ENCODE results near the gene WWC2. TPM values are rescaled to one million over a fixed set of nuclear protein-coding genes. Genes with fewer than 3 reads are reported as not detected.
"Not testable (repeated sequence)": the region's sequence is repeated elsewhere in the genome, so short reads cannot be mapped to it uniquely, and the experiment has no call there.

WWC2 gene
- total RNA-seq, 2 experiments from 2014 or later: 0.91 to 1.2 TPM

DNA sequence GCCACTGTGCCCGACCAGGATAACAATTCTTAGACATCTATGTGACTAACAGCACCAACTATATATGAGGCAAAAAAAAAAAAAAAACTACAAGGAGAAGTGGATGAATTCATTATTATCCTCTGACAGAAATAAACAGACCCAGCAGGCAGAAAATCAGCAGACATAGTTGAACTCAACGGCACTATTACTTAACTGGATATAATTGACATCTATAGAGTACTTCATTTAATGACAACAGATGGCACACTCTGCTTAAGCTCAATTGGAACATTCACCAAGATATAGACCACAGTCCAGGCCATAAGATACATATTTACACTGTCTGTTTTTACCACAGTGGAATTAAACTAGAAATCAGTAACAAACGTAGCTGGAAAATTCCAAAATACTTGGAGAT is 207.8 kb downstream of the WWC2 start:
- POLR2A ChIA-PET: no interaction called here
- Mint-ChIP-seq H3K27me3 (peaks cover 13% of the 10 kb centered on the region), H3K9me3 (no peaks in the 10 kb centered on the region), H3K4me3 (no peak overlapping the region), H3K4me1 (no peaks in the 10 kb centered on the region), H3K36me3 (no peaks in the 10 kb centered on the region), H3K27ac (no peak overlapping the region)
- ATAC-seq (ENCODE audit: low read depth) (no peak), DNase-seq (no peak)

DNA sequence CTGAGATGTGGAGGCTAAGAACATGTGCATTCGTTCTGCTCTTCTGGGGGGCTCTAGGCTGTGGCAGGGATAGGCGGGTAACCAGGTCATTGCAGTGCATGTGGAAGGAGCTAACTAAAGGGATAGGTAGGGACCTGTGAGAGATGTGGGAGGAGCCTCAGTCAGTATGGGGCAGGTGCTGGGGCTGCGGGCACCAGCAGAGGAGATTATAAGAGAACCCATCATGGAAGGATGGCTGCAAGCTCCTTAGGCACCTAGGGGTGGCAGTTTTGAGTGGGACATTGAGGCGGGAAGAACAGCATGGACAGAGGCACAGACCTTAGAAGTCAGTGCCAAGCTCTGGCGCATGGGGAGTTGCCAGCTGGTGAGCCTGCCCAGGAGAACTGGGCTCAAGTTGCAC is 213.8 kb downstream of the WWC2 start:
- no peak overlapping the region for H3K4me3 Mint-ChIP-seq
- no peaks in the 10 kb centered on the region for H3K9me3 Mint-ChIP-seq
- H3K27me3 Mint-ChIP-seq: peaks cover 12% of the 10 kb centered on the region
- no peak overlapping the region for H3K27ac Mint-ChIP-seq
- H3K36me3 Mint-ChIP-seq: no peaks in the 10 kb centered on the region
- POLR2A ChIA-PET: no interaction called here
- H3K4me1 Mint-ChIP-seq: no peaks in the 10 kb centered on the region
- no peak for ATAC-seq (ENCODE audit: low read depth)
- DNase-seq: no peak

DNA sequence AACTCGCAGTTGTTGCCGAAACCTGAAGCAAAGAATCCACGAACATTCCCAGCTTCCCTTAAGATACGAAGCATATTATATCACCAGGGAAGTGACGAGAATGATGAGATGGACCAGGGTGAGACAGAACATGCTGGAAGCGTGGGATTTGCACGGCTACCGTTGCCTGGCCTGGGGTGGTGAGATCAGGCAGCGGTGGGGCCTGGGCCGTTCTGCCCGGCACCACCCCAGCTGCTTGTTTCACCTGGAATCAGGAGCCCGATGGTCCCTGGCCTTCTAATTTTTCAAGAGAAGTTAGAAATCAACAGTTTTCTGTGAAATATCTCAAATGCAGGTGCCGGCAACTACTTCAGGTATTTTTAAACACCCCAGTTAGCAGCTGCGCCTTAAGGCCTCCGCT is 215.3 kb downstream of the WWC2 start:
- POLR2A ChIA-PET: no interaction called here
- Mint-ChIP-seq H3K36me3 (no peaks in the 10 kb centered on the region), H3K4me3 (no peak overlapping the region), H3K4me1 (no peaks in the 10 kb centered on the region), H3K27me3 (peaks cover 18% of the 10 kb centered on the region), H3K9me3 (no peaks in the 10 kb centered on the region), H3K27ac (no peak overlapping the region)
- DNase-seq: no peak
- ATAC-seq (ENCODE audit: low read depth): no peak

GRCh38 chr4:183314806-183315205 is 215.7 kb downstream of the WWC2 start:
- H3K36me3 Mint-ChIP-seq: no peaks in the 10 kb centered on the region
- no peaks in the 10 kb centered on the region for H3K4me1 Mint-ChIP-seq
- ATAC-seq (ENCODE audit: low read depth) (no peak), DNase-seq (no peak)
- no peaks in the 10 kb centered on the region for H3K9me3 Mint-ChIP-seq
- H3K27me3 Mint-ChIP-seq: peaks cover 18% of the 10 kb centered on the region
- no peak overlapping the region for H3K4me3 Mint-ChIP-seq
- H3K27ac Mint-ChIP-seq: no peak overlapping the region
- POLR2A ChIA-PET: no interaction called here

DNA sequence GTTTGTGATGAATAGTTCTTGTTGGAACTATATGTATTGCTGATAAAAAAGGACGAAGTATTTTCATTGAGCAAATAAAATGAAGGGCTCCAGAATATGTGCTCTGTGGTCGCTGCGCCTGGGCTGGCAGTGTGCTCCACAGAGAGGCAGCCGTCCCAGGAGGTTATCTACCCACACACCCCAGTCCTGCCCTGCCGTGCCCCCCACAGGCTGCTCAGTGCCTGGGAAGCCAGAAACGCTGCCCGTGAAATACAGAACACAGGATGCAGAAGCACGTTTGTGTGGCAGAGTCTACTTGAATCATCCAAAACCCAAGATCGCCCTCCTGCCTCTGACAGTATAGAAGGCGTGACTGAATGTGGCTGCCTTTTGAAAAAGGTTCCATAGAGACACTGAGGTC is 219.6 kb downstream of the WWC2 start:
- Mint-ChIP-seq H3K27me3 (peaks cover 12% of the 10 kb centered on the region), H3K27ac (no peak overlapping the region), H3K4me3 (no peak overlapping the region), H3K9me3 (no peaks in the 10 kb centered on the region), H3K36me3 (no peaks in the 10 kb centered on the region), H3K4me1 (peaks cover 18% of the 10 kb centered on the region)
- POLR2A ChIA-PET: no interaction called here
- DNase-seq: no peak
- ATAC-seq (ENCODE audit: low read depth): no peak

GRCh38 chr4:183320211-183321059 is 221.4 kb downstream of the WWC2 start, which contains the start of gene CLDN22:
Gene CLDN22 (minus strand): TSS chr4:183320276. CDS start chr4:183320218, 58 bp downstream.
- POLR2A ChIA-PET: interaction anchor here (0.5 kb wide), 1 partner anchor 420 kb away, joined by 4 read pairs; no protein-coding TSS in a partner anchor
- H3K27ac Mint-ChIP-seq: peak within 1 kb of the TSS; percentile 74
- no peak for DNase-seq
- H3K4me1 Mint-ChIP-seq: peaks cover 18% of the 10 kb centered on the region
- H3K27me3 Mint-ChIP-seq: peaks cover 11% of the 10 kb centered on the region
- no peak for ATAC-seq (ENCODE audit: low read depth)
- no peaks in the 10 kb centered on the region for H3K9me3 Mint-ChIP-seq
- H3K4me3 Mint-ChIP-seq: peak within 1 kb of the TSS; percentile 17
- no peaks in the 10 kb centered on the region for H3K36me3 Mint-ChIP-seq

- DNase-seq: no peak
- POLR2A ChIA-PET: interaction anchor here (0.5 kb wide), 1 partner anchor 421 kb away, joined by 4 read pairs; no protein-coding TSS in a partner anchor
- Mint-ChIP-seq H3K9me3 (no peaks in the 10 kb centered on the region), H3K27ac (peak overlapping the region; percentile 74), H3K27me3 (peaks cover 11% of the 10 kb centered on the region), H3K4me1 (peaks cover 18% of the 10 kb centered on the region), H3K4me3 (peak overlapping the region; percentile 39), H3K36me3 (no peaks in the 10 kb centered on the region)
- ATAC-seq (ENCODE audit: low read depth): peak; percentile 74
Measured at GRCh38 chr4:183321079-183321478, 222.0 kb downstream of the WWC2 start.

DNA sequence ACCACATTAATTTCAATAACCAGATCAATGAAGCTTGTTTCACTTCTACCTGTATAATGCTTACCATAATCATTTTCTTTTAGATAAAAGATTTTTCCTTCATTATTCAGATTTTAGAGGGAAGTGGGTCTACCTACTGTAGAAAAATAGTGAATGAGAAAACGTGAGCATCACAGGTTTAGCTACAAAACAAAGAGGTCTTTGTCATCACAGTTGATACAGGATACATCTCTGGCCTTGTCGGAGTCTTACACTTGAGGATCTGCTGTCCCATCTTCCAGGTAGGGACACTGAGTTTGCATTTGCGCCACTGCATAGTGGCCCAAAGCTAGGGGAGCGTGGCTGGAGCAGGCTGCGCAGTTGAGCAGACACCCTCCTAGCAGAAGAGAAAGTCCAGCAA is 222.5 kb downstream of the WWC2 start:
- Mint-ChIP-seq H3K4me3 (peak overlapping the region; percentile 39), H3K9me3 (no peaks in the 10 kb centered on the region), H3K27ac (peak overlapping the region; percentile 74), H3K36me3 (peaks cover 2% of the 10 kb centered on the region), H3K4me1 (peaks cover 18% of the 10 kb centered on the region), H3K27me3 (peaks cover 11% of the 10 kb centered on the region)
- ATAC-seq (ENCODE audit: low read depth): no peak
- no peak for DNase-seq
- POLR2A ChIA-PET: no interaction called here

DNA sequence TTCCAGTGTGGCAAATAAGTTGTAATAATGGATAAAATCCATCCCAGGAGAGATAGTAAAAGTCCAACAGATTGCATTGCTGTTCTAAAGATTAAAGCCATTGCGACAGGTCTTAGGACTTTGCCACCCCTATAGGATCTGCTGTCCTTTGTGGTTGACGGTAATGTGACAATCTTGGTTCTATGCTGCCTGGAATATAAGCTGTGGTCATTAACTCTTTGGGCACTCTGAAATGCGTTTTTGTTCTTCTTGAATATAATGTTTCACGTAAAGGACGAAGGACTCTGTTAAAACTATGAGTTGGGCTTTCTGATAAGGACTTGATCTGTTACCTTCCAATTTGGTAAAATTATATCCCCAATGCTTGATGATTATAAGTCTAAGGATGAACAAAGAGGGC is 223.3 kb downstream of the WWC2 start, which contains the start of gene CLDN24:
TSS of gene CLDN24 (minus strand) at position 101 of the 400 bp plus-strand sequence. CDS start at position 101, 0 bp downstream.
- H3K36me3 Mint-ChIP-seq: peaks cover 2% of the 10 kb centered on the region
- peak within 1 kb of the TSS; percentile 74 for H3K27ac Mint-ChIP-seq
- H3K27me3 Mint-ChIP-seq: peaks cover 11% of the 10 kb centered on the region
- no peaks in the 10 kb centered on the region for H3K9me3 Mint-ChIP-seq
- DNase-seq: no peak
- POLR2A ChIA-PET: no interaction called here
- peaks cover 18% of the 10 kb centered on the region for H3K4me1 Mint-ChIP-seq
- ATAC-seq (ENCODE audit: low read depth): no peak
- H3K4me3 Mint-ChIP-seq: peak within 1 kb of the TSS; percentile 39

GRCh38 chr4:183323295-183323694 is 224.2 kb downstream of the WWC2 start:
- Mint-ChIP-seq H3K9me3 (no peaks in the 10 kb centered on the region), H3K4me3 (no peak overlapping the region), H3K27ac (no peak overlapping the region), H3K36me3 (peaks cover 2% of the 10 kb centered on the region), H3K4me1 (peaks cover 18% of the 10 kb centered on the region), H3K27me3 (peaks cover 13% of the 10 kb centered on the region)
- POLR2A ChIA-PET: no interaction called here
- ATAC-seq (ENCODE audit: low read depth) (no peak), DNase-seq (no peak)

GRCh38 chr4:183324056-183324455 is 225.0 kb downstream of the WWC2 start:
- not testable (repeated sequence) for H3K27me3 Mint-ChIP-seq; H3K9me3 Mint-ChIP-seq; H3K4me3 Mint-ChIP-seq; H3K36me3 Mint-ChIP-seq; ATAC-seq (ENCODE audit: low read depth); DNase-seq; H3K27ac Mint-ChIP-seq
- peaks cover 18% of the 10 kb centered on the region for H3K4me1 Mint-ChIP-seq
- POLR2A ChIA-PET: interaction anchor here (1.1 kb wide), 1 partner anchor 120 kb away, joined by 3 read pairs; the partner anchor contains the start of gene CDKN2AIP

DNA sequence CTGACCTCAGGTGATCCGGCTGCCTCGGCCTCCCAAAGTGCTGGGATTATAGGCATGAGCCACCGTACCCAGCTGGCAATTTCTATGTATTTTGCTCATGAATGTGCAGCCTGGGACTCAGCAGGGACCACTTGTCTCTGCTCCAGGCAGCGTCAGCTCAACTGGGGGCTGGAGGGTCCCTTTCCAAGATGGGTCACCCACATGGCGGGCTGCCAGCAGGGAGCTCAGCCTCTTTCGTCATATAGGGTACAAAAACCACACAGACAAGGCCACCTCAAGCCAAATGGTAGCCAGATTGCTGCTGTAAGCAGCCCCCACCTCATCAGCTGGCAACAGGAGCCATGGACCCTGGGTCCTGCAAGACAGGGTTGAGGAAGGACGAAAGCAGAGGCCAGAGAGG is 225.6 kb downstream of the WWC2 start:
- peaks cover 2% of the 10 kb centered on the region for H3K36me3 Mint-ChIP-seq
- DNase-seq: no peak
- H3K4me1 Mint-ChIP-seq: peaks cover 18% of the 10 kb centered on the region
- POLR2A ChIA-PET: interaction anchor here (1.1 kb wide), 1 partner anchor 119 kb away, joined by 3 read pairs; the partner anchor contains the start of gene CDKN2AIP
- H3K9me3 Mint-ChIP-seq: peaks cover 2% of the 10 kb centered on the region
- H3K27ac Mint-ChIP-seq: no peak overlapping the region
- no peak for ATAC-seq (ENCODE audit: low read depth)
- peaks cover 4% of the 10 kb centered on the region for H3K27me3 Mint-ChIP-seq
- no peak overlapping the region for H3K4me3 Mint-ChIP-seq

GRCh38 chr4:183326387-183326786 is 227.3 kb downstream of the WWC2 start:
- H3K27ac Mint-ChIP-seq, POLR2A ChIA-PET, H3K36me3 Mint-ChIP-seq: not testable (repeated sequence)

GRCh38 chr4:183326853-183327252 is 227.8 kb downstream of the WWC2 start:
- Mint-ChIP-seq H3K27me3 (peaks cover 4% of the 10 kb centered on the region), H3K9me3 (peaks cover 2% of the 10 kb centered on the region), H3K4me1 (peaks cover 2% of the 10 kb centered on the region), H3K36me3 (peaks cover 2% of the 10 kb centered on the region), H3K27ac (no peak overlapping the region), H3K4me3 (no peak overlapping the region)
- POLR2A ChIA-PET: no interaction called here
- no peak for DNase-seq
- no peak for ATAC-seq (ENCODE audit: low read depth)

More at GRCh38 chr4:183326387-183326786, 227.3 kb downstream of the WWC2 start:
- ATAC-seq (ENCODE audit: low read depth); DNase-seq; H3K9me3 Mint-ChIP-seq; H3K27me3 Mint-ChIP-seq; H3K4me3 Mint-ChIP-seq; H3K4me1 Mint-ChIP-seq: not testable (repeated sequence)
